ELR (cell line): Measurements from ENCODE around the gene MTMR10.

Experiments
- DNase-seq: peaks from one replicate; pipeline ENCODE4 v3.0.0-alpha.2; 2015; ENCODE audit warnings: low read depth

The MTMR10 gene

GRCh38 chr15:30956216-30957124 lies 35.0 kb downstream of the MTMR10 start:
- peak; percentile 5 for DNase-seq

- DNase-seq, result peak; percentile 58
Observed at GRCh38 chr15:30954674-30955073, 36.8 kb downstream of the MTMR10 start.

GRCh38 chr15:30953731-30954378 lies 37.6 kb downstream of the MTMR10 start:
- DNase-seq, result peak; percentile 97

- DNase-seq, result no peak
Observed at GRCh38 chr15:30953183-30953582, 38.2 kb downstream of the MTMR10 start.

- no peak for DNase-seq
Observed at GRCh38 chr15:30943654-30944335, 47.6 kb downstream of the MTMR10 start.

DNA sequence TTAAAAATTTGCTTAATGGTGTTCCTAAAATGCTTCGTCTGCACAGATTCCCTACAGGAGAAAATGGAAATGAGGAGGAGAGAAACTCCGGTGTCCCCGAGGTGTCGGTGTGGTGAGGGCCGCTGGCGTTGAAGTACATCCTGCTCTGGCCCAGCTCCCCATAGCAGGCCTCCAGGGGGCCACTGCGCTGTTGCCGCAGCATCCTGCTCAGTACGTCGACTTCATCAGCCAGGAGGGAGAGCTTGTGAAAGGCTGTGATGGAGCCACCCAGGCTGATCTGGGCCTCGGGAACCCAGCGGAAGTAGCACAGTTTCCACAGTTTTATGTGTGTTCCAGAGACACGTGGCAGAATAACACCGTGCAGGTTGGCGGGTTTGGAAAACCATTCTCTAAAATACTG lies 49.9 kb downstream of the MTMR10 start:
- DNase-seq, result no peak

- no peak for DNase-seq
Observed at GRCh38 chr15:30940359-30940758, 51.1 kb downstream of the MTMR10 start.

GRCh38 chr15:30939161-30939560 lies 52.3 kb downstream of the MTMR10 start:
- no peak for DNase-seq

DNA sequence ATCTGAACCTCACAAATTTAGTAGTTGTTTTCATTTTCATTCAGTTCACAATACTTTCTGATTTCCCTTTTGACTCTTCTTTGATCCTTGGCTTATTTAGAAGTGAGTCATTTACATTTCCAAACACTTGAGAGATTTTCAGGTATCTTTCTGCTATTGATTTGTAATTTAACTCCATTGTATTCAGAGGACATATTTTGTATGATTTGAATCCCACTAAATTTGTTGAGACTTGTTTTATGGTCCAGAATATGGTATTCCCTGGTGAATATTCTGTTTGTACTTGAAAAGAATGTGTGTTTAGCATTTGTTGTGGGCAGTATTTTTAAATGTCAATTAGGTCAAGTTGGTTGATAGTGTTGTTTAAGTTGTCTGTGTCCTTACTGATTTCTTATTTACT lies 58.1 kb downstream of the MTMR10 start:
- DNase-seq, result no peak

DNA sequence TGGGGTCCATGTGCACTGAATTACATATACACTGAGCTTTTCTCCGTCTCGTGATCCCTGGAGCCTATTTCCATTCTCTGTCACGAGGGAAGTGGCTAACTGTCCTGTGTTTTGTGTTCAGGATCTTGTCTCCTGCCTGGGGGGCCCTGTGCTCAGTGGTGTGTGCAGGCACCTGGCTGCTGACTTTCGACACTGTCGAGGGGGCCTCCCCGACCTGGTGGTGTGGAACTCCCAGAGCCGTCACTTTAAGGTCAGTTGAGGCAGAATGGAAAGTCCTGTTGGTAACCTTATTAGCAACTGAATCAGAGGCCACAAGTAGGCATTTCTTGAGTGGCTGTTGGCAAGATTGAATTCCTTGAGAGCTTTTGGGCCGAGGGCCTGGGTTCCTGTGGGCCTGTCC lies 61.0 kb downstream of the MTMR10 start:
- DNase-seq, result no peak

DNA sequence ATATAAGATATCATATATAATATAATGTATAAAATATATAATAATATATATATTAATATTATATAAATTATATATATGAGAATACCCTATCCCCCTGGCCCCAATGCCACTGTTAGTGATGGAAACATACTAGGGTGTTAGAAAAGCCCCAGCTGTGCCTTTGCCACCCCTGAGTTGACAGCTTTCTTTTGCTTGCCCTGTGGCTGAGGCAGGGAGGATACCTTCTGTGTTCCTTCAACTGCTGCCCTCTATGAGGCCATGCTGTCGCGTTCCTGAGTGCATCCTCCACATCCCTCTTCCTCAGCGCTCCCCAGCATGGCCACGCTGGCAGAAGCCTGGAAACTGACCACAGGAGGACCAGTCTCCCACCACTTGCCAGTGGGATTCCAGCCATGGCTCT lies 61.4 kb downstream of the MTMR10 start:
- DNase-seq, result no peak

DNA sequence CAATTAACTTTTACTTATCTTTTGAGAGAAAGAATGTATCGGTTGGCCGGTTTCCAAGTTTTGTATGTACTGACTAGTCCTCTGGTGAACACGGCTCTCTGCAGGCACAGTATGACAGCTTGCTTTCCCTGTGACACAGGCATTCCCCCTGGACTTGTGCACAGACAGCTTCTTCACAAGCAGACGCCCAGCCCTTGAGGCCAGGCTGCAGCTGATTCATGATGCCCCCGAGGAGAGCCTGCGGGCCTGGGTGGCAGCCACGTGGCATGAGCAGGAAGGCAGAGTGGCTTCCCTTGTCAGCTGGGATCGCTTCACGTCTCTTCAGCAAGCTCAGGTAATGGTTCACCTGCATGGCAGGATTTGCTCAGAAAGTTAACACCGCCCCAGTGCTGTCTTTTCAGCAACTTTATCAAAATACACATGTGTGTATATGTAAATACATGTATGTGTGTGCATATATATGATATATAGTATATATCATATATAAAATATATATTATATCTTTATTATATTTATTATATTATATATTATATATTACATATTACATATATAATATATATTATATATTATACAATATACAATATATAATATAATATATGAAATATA lies 62.3 kb downstream of the MTMR10 start:
- DNase-seq, result peak; percentile 4

- DNase-seq, result peak; percentile 5
Observed at GRCh38 chr15:30928076-30928475, 63.4 kb downstream of the MTMR10 start.

- DNase-seq, result no peak
Observed at GRCh38 chr15:30927148-30927761, 64.2 kb downstream of the MTMR10 start.

- no peak for DNase-seq
Observed at GRCh38 chr15:30926161-30926560, 65.3 kb downstream of the MTMR10 start.

- DNase-seq, result no peak
Observed at GRCh38 chr15:30925686-30926085, 65.7 kb downstream of the MTMR10 start.

GRCh38 chr15:30924353-30924752 lies 67.1 kb downstream of the MTMR10 start:
- peak; percentile 17 for DNase-seq

DNA sequence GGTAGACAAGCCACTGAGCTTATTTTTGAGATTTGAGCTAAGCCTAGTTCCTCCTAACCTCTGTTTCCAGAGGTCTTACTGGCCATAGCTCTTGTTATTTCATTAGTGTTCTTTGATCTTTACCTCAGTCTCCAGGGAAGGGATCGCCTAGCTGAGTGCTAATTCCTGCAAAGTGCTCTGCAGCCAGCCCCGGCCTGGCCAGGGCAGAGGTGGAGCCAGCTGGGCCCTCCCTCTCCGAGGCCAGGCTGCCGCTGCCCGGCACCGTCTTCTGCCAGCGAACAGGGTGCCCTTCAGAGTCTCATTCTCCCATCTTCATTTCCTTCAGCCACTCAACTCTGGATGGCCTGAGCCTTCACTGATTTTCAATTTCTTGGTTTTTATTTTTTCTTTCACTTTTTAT lies 68.0 kb downstream of the MTMR10 start:
- DNase-seq, result no peak

DNA sequence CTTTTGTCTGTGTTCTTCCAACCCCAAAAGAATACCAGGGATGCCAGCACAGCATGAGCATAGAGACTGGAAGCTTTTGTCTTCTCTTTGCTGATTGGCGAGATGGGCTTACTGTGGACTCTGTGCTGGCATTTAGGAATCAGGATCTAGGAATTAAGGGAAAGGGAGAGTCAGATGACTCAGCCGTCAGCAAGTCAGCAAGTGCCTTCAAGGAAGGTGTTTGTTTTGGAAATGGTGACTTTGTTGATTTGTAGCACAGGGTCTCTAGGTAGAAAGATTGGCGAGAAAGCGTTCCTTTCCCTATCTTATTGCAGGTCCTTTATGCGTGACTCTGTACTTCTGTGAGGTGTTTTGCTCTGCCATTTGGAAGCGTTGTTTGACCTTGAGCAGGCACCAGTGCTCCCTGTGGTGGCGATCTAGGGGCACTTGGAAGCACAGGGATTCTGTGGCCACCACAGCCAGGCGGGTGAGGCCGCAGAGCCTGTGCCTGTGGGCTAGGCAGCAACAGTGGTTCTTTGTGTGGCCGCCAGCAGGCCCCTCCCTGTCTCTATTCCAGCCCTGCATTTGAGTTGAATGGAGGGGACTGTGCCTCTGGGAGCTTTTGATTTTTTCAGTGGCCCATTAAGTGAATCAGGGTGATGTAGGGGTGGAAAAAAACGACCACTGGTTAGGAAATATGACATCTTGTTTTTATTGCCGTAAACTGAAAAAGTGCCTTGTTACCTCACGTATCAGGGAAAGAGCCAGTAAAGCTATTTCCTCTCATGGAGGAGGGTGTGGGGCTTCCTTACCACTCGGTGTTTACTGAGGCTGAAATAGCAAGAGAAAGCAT lies 68.7 kb downstream of the MTMR10 start:
- peak; percentile 3 for DNase-seq

DNA sequence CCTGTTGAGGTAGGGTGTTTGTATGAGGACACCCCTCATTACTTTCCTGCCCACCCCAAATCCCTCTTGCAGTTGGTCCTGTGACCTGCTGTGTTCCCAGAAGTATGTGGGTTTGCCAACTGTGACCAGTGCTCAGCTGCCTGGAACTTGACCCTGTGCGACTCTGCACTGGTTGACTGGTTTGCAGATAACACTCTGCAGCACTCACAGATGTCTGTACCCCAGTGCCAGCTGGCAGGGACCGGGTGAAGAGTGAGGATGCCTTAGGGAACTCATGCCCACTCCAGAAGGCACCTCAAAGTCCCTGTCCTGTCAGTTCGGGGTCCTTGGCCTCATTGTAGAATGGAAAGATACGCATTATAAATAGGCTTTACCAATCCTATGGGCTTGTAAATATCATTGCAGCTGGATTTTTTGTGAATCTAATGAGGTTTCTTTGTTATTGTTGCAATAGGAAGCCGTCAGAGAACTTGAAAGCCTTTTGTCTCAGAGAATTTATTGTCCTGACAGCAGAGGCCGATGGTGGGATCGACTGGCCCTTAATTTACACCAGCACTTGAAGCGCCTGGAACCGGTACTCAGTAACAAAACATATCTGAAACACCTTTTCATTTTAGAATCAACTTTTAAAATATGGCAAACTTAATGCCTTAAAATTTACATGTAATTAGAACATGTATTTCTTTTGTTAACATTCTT lies 69.5 kb downstream of the MTMR10 start:
- no peak for DNase-seq
